ENCODE measurements around the gene ISLR. TPM values are rescaled to one million over a fixed set of nuclear protein-coding genes. Genes with fewer than 3 reads are reported as not detected.

ISLR gene
- total RNA-seq, 2 experiments from 2014 or later: not detected

- no peak for DNase-seq
- intact Hi-C loops (cut with micrococcal nuclease): no loop called here
These were observed 41.7 kb upstream of the ISLR start for GRCh38 chr15:74131628-74132413.

DNA sequence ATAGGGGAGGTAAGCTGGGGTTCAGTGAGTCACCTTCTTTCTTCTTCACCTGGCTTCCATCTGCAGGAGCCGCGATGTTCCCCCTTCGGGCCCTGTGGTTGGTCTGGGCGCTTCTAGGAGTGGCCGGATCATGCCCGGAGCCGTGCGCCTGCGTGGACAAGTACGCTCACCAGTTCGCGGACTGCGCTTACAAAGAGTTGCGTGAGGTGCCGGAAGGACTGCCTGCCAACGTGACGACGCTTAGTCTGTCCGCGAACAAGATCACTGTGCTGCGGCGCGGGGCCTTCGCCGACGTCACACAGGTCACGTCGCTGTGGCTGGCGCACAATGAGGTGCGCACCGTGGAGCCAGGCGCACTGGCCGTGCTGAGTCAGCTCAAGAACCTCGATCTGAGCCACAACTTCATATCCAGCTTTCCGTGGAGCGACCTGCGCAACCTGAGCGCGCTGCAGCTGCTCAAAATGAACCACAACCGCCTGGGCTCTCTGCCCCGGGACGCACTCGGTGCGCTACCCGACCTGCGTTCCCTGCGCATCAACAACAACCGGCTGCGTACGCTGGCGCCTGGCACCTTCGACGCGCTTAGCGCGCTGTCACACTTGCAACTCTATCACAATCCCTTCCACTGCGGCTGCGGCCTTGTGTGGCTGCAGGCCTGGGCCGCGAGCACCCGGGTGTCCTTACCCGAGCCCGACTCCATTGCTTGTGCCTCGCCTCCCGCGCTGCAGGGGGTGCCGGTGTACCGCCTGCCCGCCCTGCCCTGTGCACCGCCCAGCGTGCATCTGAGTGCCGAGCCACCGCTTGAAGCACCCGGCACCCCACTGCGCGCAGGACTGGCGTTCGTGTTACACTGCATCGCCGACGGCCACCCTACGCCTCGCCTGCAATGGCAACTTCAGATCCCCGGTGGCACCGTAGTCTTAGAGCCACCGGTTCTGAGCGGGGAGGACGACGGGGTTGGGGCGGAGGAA, 40.5 kb upstream of the ISLR start:
- peak; percentile 31 for DNase-seq
- POLR2A ChIA-PET: no interaction called here
- H3K9me3 Mint-ChIP-seq: no peaks in the 10 kb centered on the region
- H3K27me3 Mint-ChIP-seq: peaks cover 85% of the 10 kb centered on the region
- no peaks in the 10 kb centered on the region for H3K36me3 Mint-ChIP-seq
- peaks cover 39% of the 10 kb centered on the region for H3K4me1 Mint-ChIP-seq (ENCODE audit: low read depth)
- intact Hi-C loops (cut with micrococcal nuclease): no loop called here
- CTCF ChIA-PET: interaction anchor here (1.0 to 1.8 kb wide), 2 partner anchors 175 to 189 kb away, joined by 3 to 5 read pairs; no protein-coding TSS in a partner anchor
- H3K4me3 Mint-ChIP-seq: no peak overlapping the region
- no peak overlapping the region for H3K27ac Mint-ChIP-seq

More at GRCh38 chr15:74131628-74132413, 41.7 kb upstream of the ISLR start:
- POLR2A ChIA-PET: no interaction called here
- Mint-ChIP-seq H3K4me3 (no peak overlapping the region), H3K4me1 (ENCODE audit: low read depth) (peaks cover 35% of the 10 kb centered on the region), H3K27ac (no peak overlapping the region), H3K27me3 (peaks cover 84% of the 10 kb centered on the region), H3K9me3 (no peaks in the 10 kb centered on the region), H3K36me3 (no peaks in the 10 kb centered on the region)
- CTCF ChIA-PET: no interaction called here

DNA sequence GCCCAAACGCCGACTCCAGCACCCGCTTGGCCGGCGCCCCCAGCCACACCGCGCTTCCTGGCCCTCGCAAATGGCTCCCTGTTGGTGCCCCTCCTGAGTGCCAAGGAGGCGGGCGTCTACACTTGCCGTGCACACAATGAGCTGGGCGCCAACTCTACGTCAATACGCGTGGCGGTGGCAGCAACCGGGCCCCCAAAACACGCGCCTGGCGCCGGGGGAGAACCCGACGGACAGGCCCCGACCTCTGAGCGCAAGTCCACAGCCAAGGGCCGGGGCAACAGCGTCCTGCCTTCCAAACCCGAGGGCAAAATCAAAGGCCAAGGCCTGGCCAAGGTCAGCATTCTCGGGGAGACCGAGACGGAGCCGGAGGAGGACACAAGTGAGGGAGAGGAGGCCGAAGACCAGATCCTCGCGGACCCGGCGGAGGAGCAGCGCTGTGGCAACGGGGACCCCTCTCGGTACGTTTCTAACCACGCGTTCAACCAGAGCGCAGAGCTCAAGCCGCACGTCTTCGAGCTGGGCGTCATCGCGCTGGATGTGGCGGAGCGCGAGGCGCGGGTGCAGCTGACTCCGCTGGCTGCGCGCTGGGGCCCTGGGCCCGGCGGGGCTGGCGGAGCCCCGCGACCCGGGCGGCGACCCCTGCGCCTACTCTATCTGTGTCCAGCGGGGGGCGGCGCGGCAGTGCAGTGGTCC, 39.7 kb upstream of the ISLR start:
- H3K27ac Mint-ChIP-seq: no peak overlapping the region
- POLR2A ChIA-PET: no interaction called here
- peaks cover 86% of the 10 kb centered on the region for H3K27me3 Mint-ChIP-seq
- DNase-seq: no peak
- no peaks in the 10 kb centered on the region for H3K36me3 Mint-ChIP-seq
- H3K9me3 Mint-ChIP-seq: no peaks in the 10 kb centered on the region
- peaks cover 34% of the 10 kb centered on the region for H3K4me1 Mint-ChIP-seq (ENCODE audit: low read depth)
- CTCF ChIA-PET: interaction anchor here (0.7 to 1.8 kb wide), 5 partner anchors 135 to 188 kb away, joined by 3 to 5 read pairs (median 4); no protein-coding TSS in a partner anchor
- no peak overlapping the region for H3K4me3 Mint-ChIP-seq
- intact Hi-C loops (cut with micrococcal nuclease): no loop called here

- intact Hi-C loops (cut with micrococcal nuclease): no loop called here
- DNase-seq: peak; percentile 54
- no peak overlapping the region for H3K27ac Mint-ChIP-seq
- H3K4me1 Mint-ChIP-seq (ENCODE audit: low read depth): peaks cover 27% of the 10 kb centered on the region
- no peak overlapping the region for H3K4me3 Mint-ChIP-seq
- H3K27me3 Mint-ChIP-seq: peaks cover 85% of the 10 kb centered on the region
- ChIA-PET CTCF (interaction anchor here (0.7 to 1.8 kb wide), 4 partner anchors 135 to 954 kb away, joined by 3 to 5 read pairs (median 4); no protein-coding TSS in a partner anchor), POLR2A (no interaction called here)
- no peaks in the 10 kb centered on the region for H3K36me3 Mint-ChIP-seq
- H3K9me3 Mint-ChIP-seq: no peaks in the 10 kb centered on the region
These were observed 39.0 kb upstream of the ISLR start for GRCh38 chr15:74134387-74135027.

DNA sequence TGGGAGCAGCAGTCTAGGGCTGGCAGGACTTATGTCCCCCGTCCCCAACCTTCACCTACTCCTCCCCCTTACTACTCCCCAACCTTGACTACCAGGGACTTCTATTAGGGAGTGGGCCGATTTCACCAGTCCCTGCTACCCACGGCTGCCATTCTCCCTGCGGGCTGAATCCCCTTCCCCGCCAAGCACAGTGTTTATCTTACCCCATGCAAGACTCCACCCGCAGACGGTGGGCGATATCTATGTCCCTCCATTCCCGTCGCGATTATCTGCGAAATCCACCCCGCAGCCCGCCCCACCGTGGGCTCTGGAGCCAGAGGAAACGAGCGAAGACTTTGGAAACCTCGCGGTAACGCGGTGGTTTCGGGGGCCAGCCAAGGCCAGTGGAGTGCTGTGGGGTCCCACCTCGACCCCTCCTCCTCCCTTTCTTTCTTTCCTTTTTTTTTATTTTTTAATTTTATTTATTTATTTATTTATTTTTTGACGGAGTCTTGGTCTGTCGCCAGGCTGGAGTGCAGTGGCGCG, 38.4 kb upstream of the ISLR start:
- POLR2A ChIA-PET: no interaction called here
- no peaks in the 10 kb centered on the region for H3K9me3 Mint-ChIP-seq
- peaks cover 24% of the 10 kb centered on the region for H3K4me1 Mint-ChIP-seq (ENCODE audit: low read depth)
- intact Hi-C loops (cut with micrococcal nuclease): no loop called here
- CTCF ChIA-PET: interaction anchor here (0.7 to 1.8 kb wide), 5 partner anchors 136 to 954 kb away, joined by 3 to 5 read pairs (median 3); no protein-coding TSS in a partner anchor
- no peak overlapping the region for H3K27ac Mint-ChIP-seq
- no peak for DNase-seq
- H3K36me3 Mint-ChIP-seq: no peaks in the 10 kb centered on the region
- peak overlapping the region; percentile 9 for H3K4me3 Mint-ChIP-seq
- peaks cover 82% of the 10 kb centered on the region for H3K27me3 Mint-ChIP-seq

DNA sequence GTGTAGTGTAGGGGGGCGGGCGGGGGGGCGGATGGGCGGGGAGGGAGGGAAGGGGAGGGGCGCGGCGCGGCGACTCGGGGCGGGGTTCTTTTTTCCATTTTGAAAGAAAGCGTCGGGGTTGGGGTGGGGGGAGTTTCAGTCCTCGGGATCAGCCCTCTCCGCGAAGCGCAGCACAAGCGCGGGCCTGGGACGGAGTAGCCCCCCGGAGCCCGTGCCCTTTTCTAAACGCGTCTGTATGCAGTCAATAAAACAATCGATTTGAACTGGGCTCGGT, 37.0 kb upstream of the ISLR start:
- ChIA-PET CTCF (no interaction called here), POLR2A (no interaction called here)
- Mint-ChIP-seq H3K4me1 (ENCODE audit: low read depth) (peaks cover 21% of the 10 kb centered on the region), H3K9me3 (no peaks in the 10 kb centered on the region), H3K27ac (no peak overlapping the region), H3K36me3 (no peaks in the 10 kb centered on the region), H3K4me3 (peak overlapping the region; percentile 38), H3K27me3 (peaks cover 78% of the 10 kb centered on the region)
- intact Hi-C loops (cut with micrococcal nuclease): no loop called here
- no peak for DNase-seq

DNA sequence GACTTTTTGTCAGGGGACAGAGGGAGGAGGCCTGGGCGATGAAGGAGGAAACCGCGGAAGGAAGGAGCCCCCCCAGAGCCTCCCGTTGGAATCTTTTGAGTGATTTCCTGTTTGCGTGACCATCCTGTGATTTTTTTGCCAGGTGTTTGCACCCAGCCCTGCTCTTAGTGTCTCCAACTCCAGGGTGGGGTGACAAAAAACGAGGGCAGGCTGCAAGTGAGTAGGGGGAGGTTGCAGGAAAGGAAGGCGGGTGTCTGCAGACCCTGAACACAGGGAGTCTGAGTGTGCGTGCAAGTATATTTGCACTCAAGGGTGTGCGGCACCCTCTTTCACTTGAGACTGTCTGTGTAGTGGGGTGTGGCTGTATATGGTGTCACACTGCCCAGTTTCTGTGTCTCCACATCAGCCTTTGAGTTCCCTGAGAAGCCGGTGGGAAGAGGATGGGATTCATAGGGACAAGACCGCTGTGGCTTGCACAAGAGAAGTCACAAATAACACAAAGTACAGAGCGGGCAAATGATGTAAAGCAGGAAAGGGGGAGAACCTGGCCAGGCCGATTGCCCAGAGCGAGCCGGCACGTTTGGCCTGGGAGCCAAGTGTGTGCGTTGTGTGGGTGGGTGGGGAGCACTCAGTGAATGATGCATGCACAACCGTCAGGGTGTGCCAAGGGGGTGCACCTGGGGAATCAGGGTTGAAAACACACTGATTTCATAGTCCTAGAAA, 36.5 kb upstream of the ISLR start:
- DNase-seq: no peak
- peak overlapping the region; percentile 38 for H3K4me3 Mint-ChIP-seq
- no peak overlapping the region for H3K27ac Mint-ChIP-seq
- peaks cover 73% of the 10 kb centered on the region for H3K27me3 Mint-ChIP-seq
- no peaks in the 10 kb centered on the region for H3K36me3 Mint-ChIP-seq
- ChIA-PET POLR2A (no interaction called here), CTCF (no interaction called here)
- peaks cover 21% of the 10 kb centered on the region for H3K4me1 Mint-ChIP-seq (ENCODE audit: low read depth)
- intact Hi-C loops (cut with micrococcal nuclease): no loop called here
- H3K9me3 Mint-ChIP-seq: no peaks in the 10 kb centered on the region

DNA sequence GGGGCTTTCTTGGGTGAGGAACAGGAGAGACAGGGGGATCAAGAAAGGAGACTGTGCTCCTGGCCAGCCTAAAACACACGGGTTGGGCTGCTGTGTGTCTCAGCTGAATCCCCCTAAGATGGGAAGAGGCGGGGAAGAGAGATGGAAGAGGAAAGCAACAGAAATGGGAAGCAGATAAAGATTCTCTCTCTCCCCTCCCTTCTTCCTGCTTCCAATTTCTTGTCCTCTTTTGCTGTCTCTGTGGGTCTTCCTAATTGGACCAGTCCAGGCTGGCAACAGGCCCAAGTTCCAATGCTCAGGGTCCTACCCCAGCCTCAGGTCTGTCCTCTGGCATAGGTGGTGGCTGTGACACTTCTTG, 36.0 kb upstream of the ISLR start:
- H3K36me3 Mint-ChIP-seq: no peaks in the 10 kb centered on the region
- no peaks in the 10 kb centered on the region for H3K9me3 Mint-ChIP-seq
- H3K4me3 Mint-ChIP-seq: no peak overlapping the region
- peaks cover 21% of the 10 kb centered on the region for H3K4me1 Mint-ChIP-seq (ENCODE audit: low read depth)
- DNase-seq: no peak
- intact Hi-C loops (cut with micrococcal nuclease): no loop called here
- peaks cover 70% of the 10 kb centered on the region for H3K27me3 Mint-ChIP-seq
- H3K27ac Mint-ChIP-seq: no peak overlapping the region
- ChIA-PET CTCF (no interaction called here), POLR2A (no interaction called here)

GRCh38 chr15:74138642-74139041, 34.9 kb upstream of the ISLR start:
- peaks cover 63% of the 10 kb centered on the region for H3K27me3 Mint-ChIP-seq
- CTCF ChIA-PET: interaction anchor here (1.7 kb wide), 1 partner anchor 10 kb away, joined by 6 read pairs; no protein-coding TSS in a partner anchor
- intact Hi-C loops (cut with micrococcal nuclease): no loop called here
- no peaks in the 10 kb centered on the region for H3K9me3 Mint-ChIP-seq
- no peak for DNase-seq
- H3K27ac Mint-ChIP-seq: no peak overlapping the region
- H3K4me1 Mint-ChIP-seq (ENCODE audit: low read depth): peaks cover 18% of the 10 kb centered on the region
- H3K4me3 Mint-ChIP-seq: no peak overlapping the region
- H3K36me3 Mint-ChIP-seq: no peaks in the 10 kb centered on the region
- POLR2A ChIA-PET: no interaction called here

DNA sequence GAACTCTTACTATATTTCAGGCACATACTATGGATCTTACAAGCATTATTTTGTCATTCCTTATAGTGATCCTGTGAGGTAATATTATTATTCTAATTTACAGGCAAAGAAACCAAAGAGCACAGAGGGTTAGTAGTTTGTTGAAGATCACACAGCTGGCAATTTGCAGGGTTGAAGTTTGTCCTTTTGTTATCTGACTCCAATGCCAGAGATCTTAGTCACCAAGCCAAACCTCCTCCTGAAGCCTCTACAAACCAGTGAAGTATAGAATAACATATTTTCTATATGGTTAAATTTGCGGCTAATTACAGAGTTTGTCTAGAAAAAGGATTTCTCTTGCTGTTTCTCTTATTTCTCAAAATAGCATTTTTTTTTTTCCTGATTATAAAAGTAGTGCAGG, 31.9 kb upstream of the ISLR start:
- POLR2A ChIA-PET: no interaction called here
- Mint-ChIP-seq H3K4me3 (no peak overlapping the region), H3K9me3 (peaks cover 4% of the 10 kb centered on the region), H3K27me3 (peaks cover 52% of the 10 kb centered on the region), H3K4me1 (ENCODE audit: low read depth) (peaks cover 7% of the 10 kb centered on the region), H3K36me3 (no peaks in the 10 kb centered on the region), H3K27ac (no peak overlapping the region)
- no peak for DNase-seq
- CTCF ChIA-PET: interaction anchor here (0.6 kb wide), 1 partner anchor 168 kb away, joined by 3 read pairs; no protein-coding TSS in a partner anchor
- intact Hi-C loops (cut with micrococcal nuclease): no loop called here

- Mint-ChIP-seq H3K9me3 (peaks cover 4% of the 10 kb centered on the region), H3K36me3 (no peaks in the 10 kb centered on the region), H3K27ac (no peak overlapping the region), H3K4me3 (no peak overlapping the region), H3K27me3 (peaks cover 37% of the 10 kb centered on the region), H3K4me1 (ENCODE audit: low read depth) (no peaks in the 10 kb centered on the region)
- CTCF ChIA-PET: no interaction called here
- DNase-seq: no peak
- intact Hi-C loops (cut with micrococcal nuclease): no loop called here
- POLR2A ChIA-PET: no interaction called here
These were observed 29.2 kb upstream of the ISLR start for GRCh38 chr15:74144153-74144775.

Measured in activated CD4-positive, alpha-beta memory T cell treated with anti-CD3 and anti-CD28 coated beads for 36 hours (primary cell).